Coronary artery (tissue), 2 donors: ENCODE results near the gene PCDHGA5.
A peak's percentile ranks its signal among the peaks of the same experiment; 100 is the strongest.
"Not testable (repeated sequence)": the region's sequence is repeated elsewhere in the genome, so short reads cannot be mapped to it uniquely, and the experiment has no call there.

Experiments used
- DNase-seq: peaks from one replicate; pipeline ENCODE4 v3.0.0-alpha.2; 2017; ENCODE audit warnings: low spot score
- H3K27ac ChIP-seq, 2 donors: fragments of 200-600 bp; sonication (generic); one replicate each; pipeline ENCODE4 v1.5.1; 2016 to 2019
- H3K4me3 ChIP-seq: fragments of 200-600 bp; sonication (generic); 2 replicates; pipeline ENCODE4 v1.5.1; 2016; ENCODE audit warnings: mild to moderate bottlenecking, moderate library complexity
- CTCF ChIP-seq: fragments of 200-600 bp; sonication (generic); IDR thresholded peaks from one replicate; pipeline ENCODE4 v1.5.1; 2019; ENCODE audit warnings: antibody characterized with exemption

The PCDHGA5 gene

DNA sequence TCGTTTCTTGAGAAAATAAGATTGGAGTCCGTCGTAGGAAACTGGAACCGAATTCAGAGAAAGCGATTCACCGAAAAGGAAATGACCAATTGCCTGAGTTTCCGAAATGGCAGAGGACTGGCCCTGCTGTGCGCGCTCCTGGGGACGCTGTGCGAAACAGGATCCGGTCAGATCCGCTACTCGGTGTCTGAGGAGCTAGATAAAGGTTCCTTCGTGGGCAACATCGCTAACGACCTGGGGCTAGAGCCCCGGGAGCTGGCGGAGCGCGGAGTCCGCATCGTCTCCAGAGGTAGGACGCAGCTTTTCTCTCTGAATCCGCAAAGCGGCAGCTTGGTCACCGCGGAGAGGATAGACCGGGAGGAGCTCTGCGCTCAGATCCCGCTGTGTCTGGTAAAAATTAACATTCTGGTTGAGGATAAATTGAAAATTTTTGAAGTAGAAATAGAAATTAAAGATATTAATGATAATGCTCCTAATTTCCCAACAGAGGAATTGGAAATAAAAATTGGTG lies 20.0 kb upstream of the PCDHGA5 start:
- DNase-seq = no peak
- Histone ChIP-seq H3K27ac (no peak overlapping the region), H3K4me3 (peak overlapping the region; percentile 21)
- TF ChIP-seq CTCF = no peak

- Histone ChIP-seq H3K27ac (no peak overlapping the region), H3K4me3 (peak overlapping the region; percentile 19)
- TF ChIP-seq CTCF = no peak
- no peak for DNase-seq
Measured at GRCh38 chr5:141345327-141345726, 18.6 kb upstream of the PCDHGA5 start.

GRCh38 chr5:141346017-141346416 lies 17.9 kb upstream of the PCDHGA5 start:
- peak overlapping the region; percentile 17 for H3K4me3 ChIP-seq
- H3K27ac ChIP-seq, DNase-seq: not testable (repeated sequence)

DNA sequence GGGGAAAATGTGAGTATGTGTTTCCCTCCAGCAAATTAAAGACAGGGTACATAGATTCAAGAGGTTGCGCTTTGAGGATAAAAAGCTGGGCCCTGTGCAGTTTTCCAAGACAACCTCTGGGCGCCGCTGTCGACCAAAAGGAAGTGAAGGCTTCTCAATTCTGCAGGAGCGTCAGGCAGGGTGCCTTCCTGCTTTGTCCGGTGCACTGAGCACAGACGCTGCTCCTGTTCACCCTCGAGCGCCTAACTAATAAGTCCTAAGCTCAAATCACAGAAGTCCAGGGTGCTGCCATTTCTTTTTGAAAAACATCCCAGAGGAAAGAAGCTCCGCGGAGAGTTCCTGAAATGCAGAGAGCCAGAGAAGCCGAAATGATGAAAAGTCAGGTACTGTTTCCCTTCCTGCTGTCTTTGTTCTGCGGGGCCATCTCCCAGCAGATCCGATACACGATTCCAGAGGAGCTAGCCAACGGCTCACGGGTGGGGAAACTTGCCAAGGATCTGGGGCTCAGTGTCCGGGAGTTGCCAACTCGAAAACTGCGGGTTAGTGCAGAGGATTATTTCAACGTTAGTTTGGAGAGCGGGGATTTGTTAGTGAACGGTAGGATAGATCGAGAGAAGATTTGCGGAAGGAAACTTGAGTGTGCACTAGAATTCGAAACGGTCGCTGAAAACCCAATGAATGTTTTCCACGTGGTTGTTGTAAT lies 13.9 kb upstream of the PCDHGA5 start, which contains the start of gene PCDHGB1:
PCDHGB1 (plus strand) TSS at position 183 of the 703 bp plus-strand sequence; CDS start at position 345, 162 bp downstream.
- DNase-seq = no peak
- no peak within 1 kb of the TSS for H3K27ac ChIP-seq
- peak within 1 kb of the TSS; percentile 28 for H3K4me3 ChIP-seq
- no peak for TF ChIP-seq CTCF

DNA sequence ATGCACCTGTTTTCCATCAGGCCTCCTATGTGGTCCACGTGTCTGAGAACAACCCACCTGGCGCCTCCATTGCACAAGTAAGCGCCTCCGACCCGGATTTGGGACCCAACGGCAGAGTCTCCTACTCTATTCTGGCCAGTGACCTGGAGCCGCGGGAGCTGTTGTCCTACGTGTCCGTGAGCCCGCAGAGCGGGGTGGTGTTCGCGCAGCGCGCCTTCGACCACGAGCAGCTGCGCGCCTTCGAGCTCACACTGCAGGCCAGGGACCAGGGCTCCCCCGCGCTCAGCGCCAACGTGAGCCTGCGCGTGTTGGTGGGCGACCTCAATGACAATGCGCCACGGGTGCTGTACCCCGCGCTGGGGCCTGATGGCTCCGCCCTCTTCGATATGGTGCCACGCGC lies 12.4 kb upstream of the PCDHGA5 start:
- no peak for TF ChIP-seq CTCF
- no peak overlapping the region for H3K4me3 ChIP-seq

GRCh38 chr5:141354900-141355469 lies 9.0 kb upstream of the PCDHGA5 start, which contains the start of gene PCDHGA4:
TSS of gene PCDHGA4 (plus strand) at chr5:141355021. CDS start at chr5:141355108, 87 bp downstream.
- H3K4me3 ChIP-seq = peak within 1 kb of the TSS; percentile 60
- no peak for TF ChIP-seq CTCF
- no peak within 1 kb of the TSS for H3K27ac ChIP-seq
- DNase-seq = no peak

More for the DNA sequence above, 12.4 kb upstream of the PCDHGA5 start:
- H3K27ac ChIP-seq = no peak overlapping the region
- no peak for DNase-seq

DNA sequence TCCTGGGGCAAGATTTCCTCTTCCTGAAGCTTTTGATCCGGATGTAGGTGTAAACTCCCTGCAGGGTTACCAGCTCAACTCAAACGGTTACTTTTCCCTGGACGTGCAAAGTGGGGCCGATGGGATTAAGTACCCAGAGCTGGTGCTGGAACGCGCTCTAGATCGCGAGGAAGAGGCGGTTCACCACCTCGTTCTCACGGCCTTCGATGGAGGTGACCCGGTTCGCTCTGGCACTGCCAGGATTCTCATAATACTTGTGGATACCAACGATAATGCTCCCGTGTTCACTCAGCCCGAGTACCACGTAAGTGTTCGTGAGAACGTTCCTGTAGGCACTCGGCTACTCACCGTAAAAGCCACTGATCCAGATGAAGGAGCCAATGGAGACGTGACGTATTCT lies 8.3 kb upstream of the PCDHGA5 start:
- H3K27ac ChIP-seq = no peak overlapping the region
- DNase-seq = no peak
- H3K4me3 ChIP-seq = peak overlapping the region; percentile 60
- TF ChIP-seq CTCF = no peak
